ENCODE results near the gene DGKZ. TPM values are rescaled to one million over a fixed set of nuclear protein-coding genes. Genes with fewer than 3 reads are reported as not detected.

The DGKZ gene
- total and polyA plus RNA-seq, 4 donors: 4.6 to 24.3 (median 14.4) TPM

DNA sequence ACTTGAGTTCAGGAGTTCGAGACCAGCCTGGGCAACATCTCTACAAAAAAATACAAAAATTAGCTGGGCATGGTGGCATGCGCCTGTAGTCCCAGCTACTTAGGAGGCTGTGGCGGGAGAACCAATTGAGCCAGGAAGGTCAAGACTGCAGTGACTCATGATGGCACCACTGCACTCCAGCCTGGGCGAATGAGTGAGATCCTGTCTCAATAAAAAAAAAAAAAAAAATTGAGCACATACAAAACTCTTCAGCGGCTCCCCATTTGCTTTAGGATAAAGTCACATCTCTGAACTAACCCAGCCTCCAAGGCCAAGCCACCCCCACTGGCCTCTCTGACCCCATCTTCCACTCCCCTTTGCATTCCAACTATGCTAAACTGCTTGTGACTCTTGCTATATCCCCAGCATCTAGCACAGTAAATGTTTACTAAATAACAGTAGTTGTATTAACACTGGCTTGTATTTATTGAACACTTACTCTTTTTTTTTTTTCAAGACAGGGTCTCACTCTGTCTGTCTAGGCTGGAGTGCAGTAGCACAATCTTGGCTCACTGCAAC, 40.9 kb upstream of the DGKZ start:
- peaks cover 0 to 5% (median 0%) of the 10 kb centered on the region in 4 donors for H3K27me3 ChIP-seq (ENCODE audit: control insufficient read depth in 4 of 4, insufficient read depth in 4 of 4, low read length in 3 of 4)
- no peak overlapping the region for H3K4me3 ChIP-seq (ENCODE audit: low read depth in 1 of 3, low read length in 3 of 3)
- no peaks in the 10 kb centered on the region for H3K4me1 ChIP-seq (ENCODE audit: control insufficient read depth in 4 of 4, insufficient read depth in 4 of 4, low read length in 3 of 4)
- no peak for DNase-seq (ENCODE audit: low spot score)
- no peak overlapping the region for H3K9ac ChIP-seq (ENCODE audit: low read depth in 1 of 2, low read length in 2 of 2)
- no peaks in the 10 kb centered on the region for H3K9me3 ChIP-seq (ENCODE audit: control insufficient read depth in 4 of 4, low read length in 3 of 4)
- 80% methylated on average over 5 of the region's 5 CpGs for WGBS
- H3K36me3 ChIP-seq (ENCODE audit: control insufficient read depth in 4 of 4, insufficient read depth in 3 of 4, low read depth in 1 of 4, low read length in 3 of 4): no peaks in the 10 kb centered on the region
- no peak for TF ChIP-seq YY1 (IDR thresholded peaks at IDR 0.05)
- TF ChIP-seq MAX (IDR thresholded peaks at IDR 0.05): no peak
- TF ChIP-seq HNF4A (conservative IDR thresholded peaks at IDR 0.05): no peak
- no peak overlapping the region for H3K27ac ChIP-seq (ENCODE audit: low read depth in 1 of 2, low read length in 2 of 2)

- Histone ChIP-seq H3K9me3 (ENCODE audit: control insufficient read depth in 4 of 4, low read length in 3 of 4) (no peaks in the 10 kb centered on the region), H3K4me3 (ENCODE audit: low read depth in 1 of 3, low read length in 3 of 3) (no peak overlapping the region), H3K9ac (ENCODE audit: low read depth in 1 of 2, low read length in 2 of 2) (no peak overlapping the region), H3K36me3 (ENCODE audit: control insufficient read depth in 4 of 4, insufficient read depth in 3 of 4, low read depth in 1 of 4, low read length in 3 of 4) (no peaks in the 10 kb centered on the region), H3K4me1 (ENCODE audit: control insufficient read depth in 4 of 4, insufficient read depth in 4 of 4, low read length in 3 of 4) (no peaks in the 10 kb centered on the region), H3K27me3 (ENCODE audit: control insufficient read depth in 4 of 4, insufficient read depth in 4 of 4, low read length in 3 of 4) (peaks cover 0 to 5% (median 0%) of the 10 kb centered on the region in 4 donors), H3K27ac (ENCODE audit: low read depth in 1 of 2, low read length in 2 of 2) (no peak overlapping the region)
- TF ChIP-seq RAD21 (IDR thresholded peaks at IDR 0.05) (no peak), SP1 (IDR thresholded peaks at IDR 0.05) (no peak)
- DNase-seq (ENCODE audit: low spot score): no peak
- 85% methylated on average over 3 of the region's 3 CpGs for WGBS
These were observed 39.9 kb upstream of the DGKZ start for GRCh38 chr11:46307369-46307768.

- Histone ChIP-seq H3K27ac (ENCODE audit: low read depth in 1 of 2, low read length in 2 of 2) (no peak overlapping the region), H3K27me3 (ENCODE audit: control insufficient read depth in 4 of 4, insufficient read depth in 4 of 4, low read length in 3 of 4) (peaks cover 0 to 5% (median 0%) of the 10 kb centered on the region in 4 donors), H3K9ac (ENCODE audit: low read depth in 1 of 2, low read length in 2 of 2) (no peak overlapping the region), H3K9me3 (ENCODE audit: control insufficient read depth in 4 of 4, low read length in 3 of 4) (no peaks in the 10 kb centered on the region), H3K4me1 (ENCODE audit: control insufficient read depth in 4 of 4, insufficient read depth in 4 of 4, low read length in 3 of 4) (no peaks in the 10 kb centered on the region), H3K4me3 (ENCODE audit: low read depth in 1 of 3, low read length in 3 of 3) (no peak overlapping the region), H3K36me3 (ENCODE audit: control insufficient read depth in 4 of 4, insufficient read depth in 3 of 4, low read depth in 1 of 4, low read length in 3 of 4) (no peaks in the 10 kb centered on the region)
- DNase-seq (ENCODE audit: low spot score): no peak
- no peak for TF ChIP-seq HNF4A (conservative IDR thresholded peaks at IDR 0.05)
- TF ChIP-seq, protein P1, sequence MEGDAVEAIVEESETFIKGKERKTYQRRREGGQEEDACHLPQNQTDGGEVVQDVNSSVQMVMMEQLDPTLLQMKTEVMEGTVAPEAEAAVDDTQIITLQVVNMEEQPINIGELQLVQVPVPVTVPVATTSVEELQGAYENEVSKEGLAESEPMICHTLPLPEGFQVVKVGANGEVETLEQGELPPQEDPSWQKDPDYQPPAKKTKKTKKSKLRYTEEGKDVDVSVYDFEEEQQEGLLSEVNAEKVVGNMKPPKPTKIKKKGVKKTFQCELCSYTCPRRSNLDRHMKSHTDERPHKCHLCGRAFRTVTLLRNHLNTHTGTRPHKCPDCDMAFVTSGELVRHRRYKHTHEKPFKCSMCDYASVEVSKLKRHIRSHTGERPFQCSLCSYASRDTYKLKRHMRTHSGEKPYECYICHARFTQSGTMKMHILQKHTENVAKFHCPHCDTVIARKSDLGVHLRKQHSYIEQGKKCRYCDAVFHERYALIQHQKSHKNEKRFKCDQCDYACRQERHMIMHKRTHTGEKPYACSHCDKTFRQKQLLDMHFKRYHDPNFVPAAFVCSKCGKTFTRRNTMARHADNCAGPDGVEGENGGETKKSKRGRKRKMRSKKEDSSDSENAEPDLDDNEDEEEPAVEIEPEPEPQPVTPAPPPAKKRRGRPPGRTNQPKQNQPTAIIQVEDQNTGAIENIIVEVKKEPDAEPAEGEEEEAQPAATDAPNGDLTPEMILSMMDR (IDR thresholded peaks at IDR 0.05; ENCODE audit: low read depth, low read length, missing input control): no peak
- no peak for TF ChIP-seq HNF4G (IDR thresholded peaks at IDR 0.05)
- no peak for TF ChIP-seq FOXA2 (IDR thresholded peaks at IDR 0.05)
- WGBS: 62% methylated on average over 14 of the region's 14 CpGs
These were observed 39.4 kb upstream of the DGKZ start for GRCh38 chr11:46307785-46308341.

- 26% methylated on average over 12 of the region's 12 CpGs for WGBS
- TF ChIP-seq JUND (IDR thresholded peaks at IDR 0.05) (no peak), EGR1 (IDR thresholded peaks at IDR 0.05; ENCODE audit: low read depth in 2 of 2) (no peak), HNF4A (conservative IDR thresholded peaks at IDR 0.05) (no peak), NR2F2 (IDR thresholded peaks at IDR 0.05) (peak; percentile 54), SP1 (IDR thresholded peaks at IDR 0.05) (no peak), RAD21 (IDR thresholded peaks at IDR 0.05) (peak; percentile 94 to 96)
- TF ChIP-seq, protein P1 (IDR thresholded peaks at IDR 0.05; ENCODE audit: low read depth, low read length, missing input control): peak; percentile 80
- no peaks in the 10 kb centered on the region for H3K9me3 ChIP-seq (ENCODE audit: control insufficient read depth in 4 of 4, low read length in 3 of 4)
- H3K27ac ChIP-seq (ENCODE audit: low read depth in 1 of 2, low read length in 2 of 2): no peak overlapping the region
- peaks cover 0 to 5% (median 0%) of the 10 kb centered on the region in 4 donors for H3K27me3 ChIP-seq (ENCODE audit: control insufficient read depth in 4 of 4, insufficient read depth in 4 of 4, low read length in 3 of 4)
- peak; percentile 79 for DNase-seq (ENCODE audit: low spot score)
- no peaks in the 10 kb centered on the region for H3K36me3 ChIP-seq (ENCODE audit: control insufficient read depth in 4 of 4, insufficient read depth in 3 of 4, low read depth in 1 of 4, low read length in 3 of 4)
- H3K4me1 ChIP-seq (ENCODE audit: control insufficient read depth in 4 of 4, insufficient read depth in 4 of 4, low read length in 3 of 4): no peaks in the 10 kb centered on the region
- no peak overlapping the region for H3K9ac ChIP-seq (ENCODE audit: low read depth in 1 of 2, low read length in 2 of 2)
- H3K4me3 ChIP-seq (ENCODE audit: low read depth in 1 of 3, low read length in 3 of 3): no peak overlapping the region
These were observed 38.4 kb upstream of the DGKZ start for GRCh38 chr11:46308631-46309419.

Data from liver (tissue), 9 donors.